CD4-positive, alpha-beta T cell treated with Interleukin-1 beta for 1 hour (primary cell): ENCODE results near the gene UCKL1.
"Not testable (repeated sequence)": the region's sequence is repeated elsewhere in the genome, so short reads cannot be mapped to it uniquely, and the experiment has no call there.

Source experiments
- DNase-seq, 2 donors: peaks; one replicate each; pipeline ENCODE4 v3.0.0-alpha.2; 2020 to 2022

The UCKL1 gene

DNA sequence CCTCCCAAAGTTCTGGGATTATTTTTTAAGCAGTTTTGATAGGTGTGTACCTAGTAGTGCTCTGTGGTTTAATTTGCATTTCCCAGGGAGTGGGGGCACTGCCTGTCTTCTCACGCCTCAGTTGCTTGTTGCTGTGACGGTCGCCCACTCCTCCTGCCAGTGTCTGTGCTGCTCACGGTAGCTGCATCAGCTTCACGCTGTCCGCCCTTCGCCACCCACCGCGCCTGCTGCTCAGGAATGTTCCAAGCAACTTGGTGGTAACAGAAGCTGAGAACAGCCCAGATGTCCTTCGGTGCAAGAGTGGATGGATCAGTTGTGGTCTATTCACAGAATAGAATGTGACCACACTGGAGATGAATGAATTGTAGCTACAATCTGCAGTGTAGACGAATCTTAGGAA lies 38.4 kb downstream of the UCKL1 start:
- DNase-seq: no peak

DNA sequence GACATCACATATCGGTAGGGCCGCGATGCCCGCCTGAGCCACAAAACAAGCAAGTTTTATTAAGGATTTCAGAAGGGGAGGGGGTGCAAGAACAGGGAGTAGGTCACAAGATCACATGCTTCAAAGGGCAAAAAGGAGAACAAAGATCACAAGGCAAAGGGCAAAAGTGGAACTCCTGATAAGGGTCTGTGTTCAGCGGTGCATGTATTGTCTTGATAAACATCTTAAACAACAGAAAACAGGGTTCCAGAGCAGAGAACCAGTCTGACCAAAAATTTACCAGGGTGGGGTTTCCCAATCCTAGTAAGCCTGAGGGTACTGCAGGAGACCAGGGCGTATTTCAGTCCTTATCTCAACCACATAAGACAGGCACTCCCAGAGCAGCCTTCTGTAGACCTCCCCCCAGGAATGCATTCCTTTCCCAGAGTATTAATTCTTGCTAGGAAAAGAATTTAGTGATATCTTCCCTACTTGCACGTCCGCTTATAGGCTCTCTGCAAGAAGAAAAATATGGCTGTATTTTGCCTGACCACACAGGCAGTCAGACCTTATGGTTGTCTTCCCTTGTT lies 39.8 kb downstream of the UCKL1 start:
- not testable (repeated sequence) for DNase-seq

DNA sequence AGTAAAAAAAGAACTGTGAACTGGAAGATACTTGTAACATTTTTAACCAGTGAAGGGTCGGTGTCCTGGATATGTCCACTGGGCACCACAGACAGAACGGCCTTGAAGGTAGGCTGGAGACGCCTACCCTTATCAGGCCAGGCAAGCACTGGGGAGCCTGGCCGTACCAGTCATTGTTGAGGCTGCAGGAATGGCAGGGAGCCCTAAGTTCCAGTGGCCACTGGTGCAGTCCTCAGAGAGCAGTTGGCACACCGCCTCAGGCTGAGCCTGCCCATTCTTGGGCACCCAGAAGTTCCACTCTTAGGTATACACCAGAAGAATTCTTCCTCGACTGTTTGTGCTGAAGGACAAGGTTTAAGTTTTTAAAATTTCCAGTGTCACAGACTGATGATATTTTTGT lies 40.7 kb downstream of the UCKL1 start:
- no peak for DNase-seq

DNA sequence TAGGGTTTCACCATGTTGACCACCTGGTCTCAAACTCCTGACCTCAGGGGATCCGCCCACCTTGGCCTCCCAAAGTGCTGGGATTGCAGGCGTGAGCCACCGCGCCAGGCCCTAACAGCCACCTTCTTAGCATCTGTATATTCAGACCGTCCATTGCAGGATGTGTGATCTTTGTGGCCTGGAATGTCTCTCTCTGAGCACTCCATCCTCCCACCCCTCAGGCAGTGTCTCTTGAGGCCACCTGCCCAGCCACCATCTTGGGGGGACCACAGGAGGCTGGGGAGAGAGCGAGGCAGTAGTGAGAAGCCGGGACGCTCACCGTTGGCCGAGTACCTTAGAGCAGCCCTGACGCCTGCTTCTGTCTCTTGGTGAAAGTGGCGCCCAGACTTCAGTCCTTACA lies 42.4 kb downstream of the UCKL1 start:
- DNase-seq: no peak

DNA sequence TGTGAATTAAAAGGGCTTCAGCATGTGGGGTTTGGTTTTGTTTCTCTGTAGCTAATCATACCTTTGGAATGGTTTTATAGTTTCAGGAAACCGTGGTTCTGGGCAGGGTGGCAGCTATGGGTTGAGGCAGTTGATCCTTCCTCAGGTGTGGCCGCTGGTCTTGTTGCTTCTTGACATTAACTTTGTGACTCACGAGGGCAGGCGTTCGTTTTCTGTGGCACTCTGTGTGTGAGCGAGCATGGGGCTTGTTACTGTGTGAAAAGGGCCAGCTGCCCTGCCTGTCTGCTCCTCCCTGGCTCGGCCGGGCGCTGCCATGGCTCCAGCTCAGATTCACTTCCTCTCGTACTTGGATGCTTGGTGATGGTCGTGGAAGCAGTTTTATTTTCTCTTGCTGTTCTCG lies 45.0 kb downstream of the UCKL1 start:
- DNase-seq: peak in 1 of 2 donors; percentile 18

DNA sequence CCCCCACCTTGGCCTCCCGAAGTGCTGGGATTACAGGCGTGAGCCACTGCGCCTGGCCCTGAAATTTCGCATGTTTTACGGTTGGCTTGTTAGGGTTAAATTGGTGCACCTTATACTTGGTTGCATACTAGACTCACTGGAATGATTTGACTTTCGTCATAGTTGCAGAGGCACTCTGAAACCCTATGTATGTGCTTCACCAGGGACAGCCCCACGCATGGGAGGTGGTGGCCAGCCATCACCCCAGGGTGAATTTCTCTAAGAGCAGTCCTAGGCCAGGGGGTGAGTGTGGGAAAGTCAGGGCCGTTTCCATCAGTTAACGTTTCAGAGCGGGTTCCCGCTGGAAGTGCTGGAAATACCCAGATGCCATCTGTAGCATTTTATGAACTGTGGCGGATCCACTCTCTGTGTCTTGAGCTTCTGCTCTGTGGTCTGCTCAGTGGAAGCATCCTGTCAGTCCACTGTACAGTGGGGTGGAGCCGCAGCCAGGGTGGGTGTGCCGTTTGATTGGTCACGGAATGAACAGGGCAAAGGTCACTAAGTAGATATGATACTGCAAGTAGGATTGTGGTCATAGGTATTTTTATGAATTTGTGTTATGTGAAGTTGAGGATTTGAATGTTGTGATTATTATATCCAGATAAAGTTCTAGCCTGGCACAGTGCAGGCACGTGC lies 48.1 kb downstream of the UCKL1 start:
- DNase-seq: no peak

DNA sequence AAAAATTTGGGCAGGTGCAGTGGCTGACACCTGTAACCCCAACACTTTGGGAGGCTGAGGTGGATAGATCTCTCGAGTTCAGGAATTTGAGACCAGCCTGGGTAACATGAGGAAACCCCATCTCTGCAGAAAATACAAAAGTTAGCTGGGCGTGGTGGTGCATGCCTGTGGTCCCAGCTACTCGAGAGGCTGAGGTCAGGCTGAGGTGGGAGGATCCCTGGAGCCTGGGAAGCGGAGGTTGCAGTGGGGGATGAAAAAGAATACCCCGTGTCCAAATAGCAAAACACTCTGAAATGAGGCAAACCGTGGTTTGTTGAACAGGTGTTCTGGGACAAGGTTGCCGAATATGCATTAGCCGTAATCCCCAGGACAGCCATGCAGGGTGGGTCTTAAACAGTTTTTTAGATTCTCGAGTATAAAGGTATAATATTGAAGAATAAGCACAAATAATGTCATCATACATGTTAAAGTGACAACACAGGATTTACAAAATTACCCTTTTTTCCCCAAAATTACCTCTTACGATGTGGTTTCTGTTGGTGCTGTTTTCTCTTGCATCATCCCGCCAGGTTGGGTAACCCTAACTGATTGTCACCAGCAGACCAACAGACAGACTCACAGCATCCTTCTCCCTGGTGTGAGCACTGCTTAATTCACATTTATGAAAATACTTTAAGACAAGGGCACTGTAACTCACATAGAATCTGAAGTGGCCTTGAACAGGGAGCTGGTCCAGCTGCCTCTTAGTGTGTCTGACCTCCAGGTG lies 52.2 kb downstream of the UCKL1 start:
- peak in 1 of 2 donors; percentile 39 for DNase-seq

DNA sequence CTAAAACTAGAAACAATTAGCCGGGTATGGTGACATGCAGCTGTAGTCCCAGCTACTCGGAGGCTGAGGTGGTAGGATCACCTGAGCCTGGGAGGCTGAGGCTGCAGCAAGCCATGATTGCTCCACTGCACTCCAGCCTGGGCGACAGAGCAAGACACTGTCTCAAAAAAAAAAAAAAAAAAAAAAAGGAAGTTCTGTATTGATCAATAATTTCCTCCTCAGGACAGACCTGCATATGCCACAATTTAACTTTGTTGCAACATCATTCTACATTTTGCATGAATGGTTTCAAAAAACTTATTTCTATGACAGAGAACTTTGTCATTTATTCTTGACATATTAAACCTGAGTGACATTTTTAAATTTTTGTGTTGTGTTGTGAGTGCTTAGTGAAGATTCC lies 55.8 kb downstream of the UCKL1 start:
- no peak for DNase-seq

DNA sequence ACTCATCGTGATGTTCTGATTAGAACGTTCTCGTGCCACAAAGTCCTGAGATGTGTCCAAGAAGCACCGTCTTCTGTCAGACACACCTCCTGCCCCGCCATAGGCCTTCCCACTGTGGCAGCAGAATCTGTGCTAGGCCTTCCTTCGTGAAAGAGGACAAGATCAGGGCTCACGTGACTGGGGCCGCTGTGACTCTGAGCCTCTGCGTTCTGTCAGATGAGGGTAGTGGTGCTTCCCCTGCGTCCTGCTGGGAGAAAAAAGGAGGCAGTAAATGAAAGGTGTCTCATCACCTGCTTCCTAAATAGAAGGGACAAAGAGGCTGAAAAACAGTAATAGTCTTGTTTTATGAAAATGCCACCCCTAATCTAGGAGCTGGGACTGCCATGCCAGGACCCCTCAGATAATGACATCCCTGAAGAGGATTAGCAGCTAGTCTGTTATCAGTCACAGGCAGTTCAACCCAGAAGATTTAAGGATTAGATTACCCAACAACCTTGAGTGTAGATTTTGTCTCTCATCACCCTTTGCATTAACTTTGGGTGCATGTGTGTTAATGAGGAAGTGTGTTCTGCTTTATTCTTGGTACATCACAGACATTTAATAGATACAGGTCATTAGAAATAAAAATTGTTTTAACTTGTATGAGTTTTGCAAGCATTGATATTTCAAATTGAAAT lies 57.2 kb downstream of the UCKL1 start:
- DNase-seq: peak in 1 of 2 donors; percentile 19

DNA sequence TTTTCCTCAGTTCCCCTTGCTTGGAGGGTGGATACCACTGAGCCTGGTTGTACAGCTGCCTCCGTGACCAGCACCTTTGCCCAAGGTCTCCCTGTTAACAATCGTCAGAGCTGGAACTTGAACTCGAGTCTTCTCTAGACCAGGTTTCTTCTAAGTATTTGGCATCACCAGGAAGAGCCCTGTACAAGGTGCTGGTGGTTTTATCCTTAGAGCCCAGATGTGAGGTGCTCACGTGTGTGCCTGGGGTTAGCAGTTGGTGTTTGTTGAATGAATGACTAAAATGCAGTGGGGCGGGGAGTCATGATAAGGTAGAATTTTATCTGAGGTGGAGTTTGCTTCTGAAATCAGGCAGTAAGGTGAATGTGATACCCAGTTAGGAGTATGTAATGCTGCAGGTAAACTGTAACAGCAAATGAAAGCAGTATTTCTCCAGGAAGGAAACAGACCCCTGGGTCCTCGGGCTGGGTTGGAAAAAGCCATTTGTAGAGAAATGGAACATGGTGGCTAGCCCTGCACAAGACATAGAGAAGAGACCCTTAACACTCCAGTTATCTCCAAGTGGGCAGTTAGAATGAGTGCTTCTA lies 58.1 kb downstream of the UCKL1 start:
- no peak for DNase-seq

DNA sequence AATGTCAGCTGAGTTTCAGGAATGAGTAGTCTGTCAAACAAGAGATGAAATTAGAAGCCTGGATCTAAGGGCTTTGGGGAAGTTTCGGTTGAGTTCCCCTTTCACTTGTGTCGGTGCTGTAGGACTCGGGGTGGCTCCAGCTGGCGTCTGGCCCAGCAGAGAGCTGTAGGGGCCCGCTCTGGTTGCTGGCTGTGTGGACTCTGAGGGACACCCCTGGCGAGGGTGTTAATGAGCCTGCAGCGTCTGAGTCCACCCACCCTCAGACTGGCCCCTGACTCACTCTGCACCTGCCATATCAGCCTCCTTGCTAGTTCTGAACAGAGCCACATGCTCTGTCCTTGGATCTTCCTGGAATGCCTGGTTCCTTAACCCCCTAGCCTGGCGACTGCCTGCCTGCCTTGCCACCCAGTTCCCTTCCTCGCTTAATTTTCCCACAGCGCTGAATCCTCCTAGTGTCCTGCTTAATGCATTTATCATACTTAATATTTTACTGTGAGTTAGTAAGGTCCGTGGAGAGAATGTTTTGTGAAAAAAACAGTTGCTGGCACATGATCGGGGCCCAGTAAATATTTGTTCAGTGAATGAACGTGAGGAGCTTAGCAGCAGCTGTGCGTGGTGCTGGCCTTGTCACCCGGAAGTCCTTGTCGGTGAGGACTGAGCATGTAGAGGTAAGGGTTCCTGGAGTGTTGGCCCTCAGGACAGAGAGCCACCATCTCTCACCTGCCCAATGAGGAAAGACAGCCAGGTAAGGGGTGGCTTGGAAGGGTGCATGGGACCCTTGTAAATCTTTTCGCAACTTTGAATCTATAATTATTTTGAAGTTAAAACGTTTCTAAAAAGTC lies 59.7 kb downstream of the UCKL1 start:
- DNase-seq: peak; percentile 43 to 60

DNA sequence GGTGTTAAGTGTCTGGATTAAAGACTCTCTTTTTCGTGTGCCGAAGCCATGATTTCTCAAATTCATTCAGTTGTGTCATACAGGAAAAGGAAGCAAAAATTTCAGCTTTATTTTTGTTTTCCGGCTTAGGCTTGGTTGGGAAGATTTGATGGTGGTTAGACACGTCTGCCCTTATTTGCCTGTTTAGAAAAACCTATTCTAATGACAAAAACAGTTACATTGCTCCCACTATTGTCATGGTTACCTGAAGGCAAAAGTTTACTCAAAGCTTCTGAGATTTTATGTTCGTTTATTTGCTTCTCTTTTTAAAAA lies 60.3 kb downstream of the UCKL1 start:
- DNase-seq: peak in 1 of 2 donors; percentile 54

DNA sequence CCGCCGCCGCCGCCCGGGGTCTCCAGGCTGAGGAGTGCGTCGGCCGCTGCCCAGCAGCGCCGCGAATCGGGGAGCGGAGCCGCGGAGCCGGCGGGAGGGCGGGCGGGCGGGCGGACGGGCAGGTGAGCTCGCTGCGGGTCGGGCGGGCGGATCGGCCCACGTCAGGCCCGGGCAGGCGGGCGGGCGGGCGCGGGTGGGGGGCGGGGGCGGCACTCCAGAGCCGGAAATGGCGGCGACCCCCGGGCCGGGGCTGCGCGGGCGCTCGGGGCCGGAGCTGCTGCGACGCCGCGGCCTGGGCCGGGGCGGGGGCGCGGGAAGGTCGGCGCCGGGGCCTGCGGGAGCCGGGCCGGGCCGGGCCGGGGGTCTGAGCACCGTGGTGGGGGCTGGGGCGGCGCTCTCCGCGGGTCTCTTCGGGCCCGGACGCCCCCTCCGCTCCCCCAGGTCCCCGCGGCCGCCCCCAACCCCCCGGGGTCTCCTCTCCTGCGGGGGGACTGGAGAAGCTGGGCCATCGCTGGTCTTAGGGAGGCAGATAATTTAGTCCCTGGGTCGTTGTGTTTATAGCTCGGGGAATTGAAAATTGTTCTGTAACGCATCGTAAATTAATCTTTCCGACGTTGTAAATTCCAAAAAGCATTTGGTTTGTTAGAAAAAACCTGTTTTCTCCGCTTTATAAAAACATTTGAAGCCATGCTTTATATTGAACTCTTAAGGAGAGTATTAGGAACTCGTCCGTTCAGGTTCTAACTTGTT lies 60.8 kb downstream of the UCKL1 start:
- no peak for DNase-seq

DNA sequence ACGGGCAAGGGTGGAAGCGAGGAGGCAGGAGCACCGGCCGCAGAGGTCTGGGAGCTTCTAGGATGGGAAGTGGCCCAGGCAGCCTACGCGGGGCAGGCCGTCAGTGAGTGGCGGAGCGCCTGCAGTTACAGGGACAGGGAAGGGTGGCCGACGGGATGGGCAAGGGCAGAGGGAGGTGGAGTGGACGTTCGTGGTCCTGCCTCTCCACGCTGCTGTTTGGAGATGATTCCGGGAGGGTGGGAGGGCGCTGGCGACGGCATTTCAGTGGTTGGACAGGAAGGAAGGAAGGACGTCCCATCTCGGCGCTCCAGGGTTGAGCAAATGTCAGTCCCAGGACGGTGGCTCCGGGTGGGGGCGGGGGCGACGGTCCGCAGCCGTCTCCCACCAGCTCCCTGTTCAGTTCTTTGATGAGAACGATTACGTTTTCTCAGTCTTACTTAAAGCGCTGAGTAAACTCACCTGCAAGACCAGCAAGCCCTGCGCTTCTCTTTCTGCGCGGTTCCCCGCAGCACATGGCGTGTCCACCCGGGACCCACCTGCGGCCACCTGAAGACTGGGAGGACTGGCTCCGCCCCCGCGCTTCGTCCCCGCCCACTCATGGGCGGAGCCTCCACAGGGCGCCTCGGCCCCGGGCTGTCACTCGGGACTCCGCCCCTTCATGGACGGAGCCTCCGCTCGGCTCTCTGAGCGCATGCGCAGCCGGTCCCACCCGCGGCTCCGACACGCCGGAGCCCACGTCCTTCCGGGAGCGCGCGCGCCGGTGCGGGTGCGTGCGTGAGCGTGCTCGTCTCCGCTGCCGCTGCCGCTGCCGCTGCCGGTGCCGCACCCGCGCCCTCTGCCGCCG lies 61.6 kb downstream of the UCKL1 start, which contains the start of gene DNAJC5:
TSS of gene DNAJC5 (plus strand) at position 769 of the 844 bp plus-strand sequence. CDS start 33,220 bp downstream, outside the sequence.
- peak; percentile 97 to 98 for DNase-seq

DNA sequence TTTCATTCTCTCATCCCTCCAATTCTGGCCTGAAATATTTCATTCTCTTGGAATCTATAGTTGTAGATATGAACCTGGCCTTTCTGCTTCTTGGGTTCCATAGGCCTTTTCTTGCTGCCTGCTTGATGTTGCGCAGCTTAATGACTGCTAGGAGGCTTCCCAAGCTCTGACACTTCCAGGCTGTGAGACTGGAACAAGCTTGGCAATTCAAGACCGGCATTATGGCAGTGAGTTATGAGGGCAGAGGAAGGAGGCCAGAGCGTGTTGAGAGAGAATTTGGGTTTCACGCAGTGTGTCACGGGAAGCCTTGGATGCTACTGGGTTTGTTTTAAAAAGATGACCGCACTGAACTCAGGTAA lies 62.2 kb downstream of the UCKL1 start:
- no peak for DNase-seq

DNA sequence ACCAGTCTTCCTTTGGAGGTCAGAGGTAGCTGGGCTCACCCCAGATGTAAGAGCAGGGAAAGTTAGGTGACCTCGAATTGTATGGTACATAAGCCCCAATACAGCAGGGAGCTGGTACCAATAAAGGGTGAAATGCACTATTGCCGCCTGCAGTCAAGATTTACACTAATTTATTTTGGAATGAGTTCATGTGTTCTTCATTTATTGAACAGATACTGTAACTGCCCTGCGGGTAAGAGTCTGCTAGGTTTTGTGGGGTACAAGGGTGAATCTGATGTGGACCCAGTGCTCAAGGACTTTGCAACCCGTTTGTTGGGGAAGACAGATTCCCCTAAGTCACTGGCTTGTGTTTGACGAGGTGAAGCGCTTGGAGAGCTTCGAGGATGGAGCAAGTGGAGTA lies 63.8 kb downstream of the UCKL1 start:
- no peak for DNase-seq

DNA sequence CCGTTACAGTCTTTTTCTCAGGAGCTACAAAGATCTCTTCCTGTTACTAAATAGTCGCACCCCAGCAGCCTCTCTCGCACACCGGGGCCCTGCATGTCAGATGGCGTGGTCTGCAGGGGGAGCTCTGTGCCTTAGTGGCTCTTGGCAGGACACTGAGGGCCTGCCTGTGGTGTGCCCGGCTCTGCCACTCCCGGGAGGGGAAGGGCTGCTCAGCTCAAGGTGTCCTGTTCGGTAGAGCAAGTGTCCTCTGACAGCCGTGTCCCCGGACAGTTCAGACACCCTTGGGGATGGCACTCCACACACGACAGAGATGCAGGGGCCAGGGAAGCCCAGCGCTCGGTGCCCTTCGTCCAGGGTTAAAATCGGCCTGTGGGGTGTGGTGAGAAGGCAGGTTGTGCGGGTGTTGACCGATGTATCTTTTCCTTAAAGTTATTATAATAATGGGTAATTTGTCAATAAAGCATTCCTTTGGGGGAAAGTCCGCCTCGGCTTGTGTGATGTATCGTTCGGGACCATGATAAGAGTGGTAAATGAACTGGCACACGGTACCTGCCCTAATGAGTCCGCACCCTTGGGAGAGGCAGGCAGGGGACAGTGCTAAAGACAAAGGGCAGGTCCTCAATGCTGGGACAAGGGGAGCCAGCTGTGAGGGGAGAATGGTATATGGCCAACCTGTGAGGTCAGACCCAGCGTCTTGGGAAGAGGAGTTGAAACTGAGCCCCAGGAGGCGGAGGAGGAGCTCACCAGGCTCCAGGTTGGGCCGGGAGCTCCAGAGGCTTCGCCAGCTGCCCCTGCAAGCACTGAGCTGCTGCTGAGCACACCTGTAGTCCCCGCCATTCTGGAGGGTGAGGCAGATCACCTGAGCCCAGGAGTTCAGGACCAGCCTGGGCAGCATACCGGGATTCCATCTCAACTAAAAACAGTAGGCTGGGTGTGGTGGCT lies 64.9 kb downstream of the UCKL1 start:
- DNase-seq: no peak

DNA sequence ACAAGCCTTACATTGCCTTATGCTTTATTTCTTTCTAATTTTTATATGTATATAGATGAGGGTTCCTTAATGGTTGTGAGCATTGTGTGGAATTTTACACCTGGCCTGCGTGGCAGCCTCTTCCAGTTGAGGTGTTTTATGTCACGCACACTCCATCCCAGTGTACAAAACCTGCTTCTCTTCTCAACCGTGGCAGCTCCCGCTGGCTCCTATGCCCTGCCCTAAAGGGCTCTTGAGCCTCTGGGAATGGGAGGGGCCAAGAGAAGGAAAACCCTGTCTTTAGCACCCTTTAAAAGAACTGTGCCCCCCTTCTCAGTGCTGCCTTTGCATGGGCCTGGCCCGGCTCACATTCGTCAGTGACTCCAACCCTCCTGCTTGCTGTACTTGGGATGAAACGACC lies 65.6 kb downstream of the UCKL1 start:
- no peak for DNase-seq

DNA sequence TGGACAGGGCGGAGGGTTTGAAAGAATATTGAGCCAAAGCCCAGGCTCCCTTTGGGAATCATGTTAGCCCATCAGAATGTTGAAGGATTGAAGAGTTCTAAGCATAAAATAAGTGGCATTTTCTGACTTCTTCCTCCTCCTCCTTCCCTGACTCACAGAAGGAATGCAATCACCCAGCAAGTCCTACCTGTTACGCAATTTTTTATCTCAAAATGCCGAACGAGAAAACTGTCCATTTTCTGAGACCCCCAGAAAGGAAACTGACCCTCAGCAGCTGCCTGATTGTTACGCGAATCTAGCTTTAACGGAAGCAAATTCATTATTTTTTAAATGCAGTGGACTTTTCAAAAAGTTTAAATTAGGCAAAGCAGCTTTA lies 66.0 kb downstream of the UCKL1 start:
- DNase-seq: no peak
